IPS-NIHi7 (cell line): ENCODE data around the gene SRL.

Experiments used
- DNase-seq: peaks from one replicate; pipeline ENCODE4 v3.0.0; 2012; ENCODE audit warnings: mixed read lengths; ENCODE audit errors: extremely low spot score

The SRL gene

DNA sequence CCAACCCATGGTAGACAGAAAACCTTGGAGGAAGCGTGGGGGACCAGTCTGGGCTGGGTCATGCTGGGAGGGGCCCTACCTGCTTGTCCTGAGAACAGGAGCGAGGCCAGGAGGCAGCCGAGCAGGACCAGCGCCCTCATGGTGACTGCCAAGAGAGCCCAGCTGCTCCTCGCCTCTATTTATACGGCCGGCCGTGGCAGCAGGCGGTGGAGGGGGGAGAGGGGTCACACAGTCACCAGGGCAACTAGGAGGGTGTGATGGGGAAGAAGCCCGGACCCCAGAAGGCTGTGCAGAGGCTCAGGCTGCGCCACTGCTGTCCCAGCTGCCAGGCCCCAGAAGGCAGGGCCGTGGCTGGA, at the start of gene SRL:
Gene SRL, minus strand, starts transcription at position 153 of the 356 bp plus-strand sequence. Its CDS starts 13 bp downstream, at position 140.
- no peak for DNase-seq

DNA sequence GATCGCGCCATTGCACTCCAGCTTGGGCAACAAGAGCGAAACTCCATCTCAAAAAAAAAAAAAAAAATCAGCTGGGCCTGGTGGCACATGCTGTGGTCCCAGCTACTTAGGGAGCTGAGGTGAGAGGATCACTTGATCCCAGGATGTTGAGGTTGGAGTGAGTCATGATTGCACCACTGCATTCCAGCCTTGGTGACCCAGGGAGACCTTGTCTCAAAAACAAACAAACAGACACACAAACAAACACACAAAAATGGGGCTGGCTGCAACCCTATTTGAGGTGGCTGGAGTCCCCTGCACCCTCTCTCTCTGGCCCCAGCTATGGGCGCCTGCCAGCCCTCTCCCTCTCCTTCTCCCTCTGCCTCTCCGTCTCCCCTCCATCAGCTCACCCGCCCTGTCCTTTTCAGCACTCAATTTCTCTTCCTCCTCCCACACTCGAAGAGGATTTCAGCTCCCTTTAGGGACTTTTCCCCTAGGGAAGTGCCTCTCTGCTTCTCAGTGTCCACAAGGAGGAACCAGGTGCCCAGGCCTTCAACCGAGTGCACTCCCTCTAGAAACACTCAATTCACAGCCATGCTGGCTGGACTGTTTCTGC, 48.5 kb upstream of the SRL start:
- DNase-seq: no peak

DNA sequence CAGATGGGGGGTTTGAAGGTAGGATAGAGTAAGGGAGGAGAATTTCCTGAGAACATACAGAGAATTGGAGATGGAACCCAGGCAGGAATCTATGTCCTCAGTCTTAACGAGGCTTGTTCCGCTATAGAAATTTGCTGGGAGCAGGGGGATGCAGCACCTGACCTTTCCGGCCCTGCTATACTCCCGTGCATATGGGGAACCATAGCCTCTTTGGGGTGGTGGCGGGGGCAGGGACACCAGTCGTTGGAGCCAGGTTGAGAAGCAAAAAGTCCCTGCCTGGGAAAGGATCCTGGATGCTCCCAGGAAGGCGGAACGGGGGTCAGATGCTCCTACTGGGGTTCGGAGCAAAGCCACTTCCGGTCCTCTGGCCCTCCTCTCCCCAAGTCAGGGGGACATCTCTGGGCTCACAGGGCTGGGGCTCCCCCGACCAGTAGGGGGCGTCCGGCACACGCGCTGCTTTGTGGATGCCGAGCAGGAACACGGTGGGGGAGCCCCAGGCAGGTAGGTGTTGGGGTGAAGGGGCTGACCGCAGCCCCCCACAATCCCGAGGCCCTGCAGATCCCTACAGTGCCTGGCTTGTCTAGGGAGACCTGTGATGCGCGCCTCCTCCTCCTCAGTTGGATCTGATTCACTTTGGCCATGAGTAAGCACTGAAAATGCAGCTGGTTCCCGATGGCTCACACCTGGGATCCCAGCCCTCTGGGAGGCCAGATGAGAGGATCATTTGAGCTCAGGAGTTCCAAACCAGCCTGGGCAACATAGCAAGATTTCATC, 46.5 kb upstream of the SRL start:
- DNase-seq: peak; percentile 85

- DNase-seq: no peak
These were observed 43.3 kb upstream of the SRL start for GRCh38 chr16:4285167-4285566.

DNA sequence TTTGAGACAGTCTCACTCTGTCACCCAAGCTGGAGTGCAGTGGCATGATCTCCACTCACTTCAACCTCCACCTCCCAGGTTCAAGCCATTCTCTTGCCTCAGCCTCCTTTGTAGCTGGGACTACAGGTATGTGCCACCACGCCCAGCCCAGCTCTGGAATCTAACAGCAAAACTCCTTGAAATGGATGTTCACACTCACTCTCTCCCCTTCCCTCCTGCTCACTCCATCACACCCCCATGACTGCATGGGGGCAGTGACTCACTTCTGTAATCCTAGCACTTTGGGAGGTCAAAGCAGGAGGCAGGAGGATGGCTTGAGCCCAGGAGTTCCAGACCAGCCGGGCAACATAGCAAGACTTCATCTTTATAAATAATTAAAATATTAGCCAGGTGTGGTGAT, 42.1 kb upstream of the SRL start:
- DNase-seq: no peak

DNA sequence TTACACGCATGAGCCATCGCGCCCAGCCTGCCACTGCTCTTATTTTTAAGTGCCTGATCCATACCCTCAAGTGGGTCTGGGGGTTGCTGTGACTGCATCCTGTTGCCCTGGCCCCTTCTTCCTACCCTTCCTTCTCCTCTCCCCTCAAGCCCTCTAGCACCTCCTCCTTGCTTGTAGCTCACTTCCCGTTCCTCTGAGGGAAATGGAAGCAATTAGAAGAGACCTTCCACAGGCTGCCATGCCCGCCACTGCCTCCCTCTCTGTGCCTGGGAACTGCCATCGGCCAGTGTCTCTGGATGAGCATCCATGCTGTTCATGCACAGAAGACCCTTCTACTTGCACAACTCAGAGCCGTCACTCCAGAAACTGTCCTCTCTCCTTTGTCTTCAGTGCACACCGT, 41.6 kb upstream of the SRL start:
- no peak for DNase-seq

DNA sequence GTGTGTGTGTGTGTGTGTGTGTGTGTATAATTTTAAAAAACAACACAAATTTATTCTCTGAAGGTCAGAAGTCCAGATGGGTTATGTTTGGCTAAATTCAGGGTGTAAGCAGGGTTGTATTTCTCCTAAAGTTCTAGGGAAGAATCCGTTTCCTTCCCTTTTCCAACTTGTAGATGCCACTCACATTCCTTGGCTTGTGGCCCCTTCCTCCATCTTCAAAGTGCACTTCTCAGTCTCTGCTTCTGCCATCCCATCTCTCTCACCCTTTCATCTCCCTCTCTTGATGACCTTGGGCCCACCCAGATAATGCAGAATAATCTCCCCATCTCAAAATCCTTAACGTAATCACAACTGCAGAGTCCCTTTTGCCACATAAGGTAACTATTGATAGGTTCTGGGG, 38.7 kb upstream of the SRL start:
- DNase-seq: no peak

GRCh38 chr16:4277987-4278513, 36.2 kb upstream of the SRL start:
- no peak for DNase-seq

DNA sequence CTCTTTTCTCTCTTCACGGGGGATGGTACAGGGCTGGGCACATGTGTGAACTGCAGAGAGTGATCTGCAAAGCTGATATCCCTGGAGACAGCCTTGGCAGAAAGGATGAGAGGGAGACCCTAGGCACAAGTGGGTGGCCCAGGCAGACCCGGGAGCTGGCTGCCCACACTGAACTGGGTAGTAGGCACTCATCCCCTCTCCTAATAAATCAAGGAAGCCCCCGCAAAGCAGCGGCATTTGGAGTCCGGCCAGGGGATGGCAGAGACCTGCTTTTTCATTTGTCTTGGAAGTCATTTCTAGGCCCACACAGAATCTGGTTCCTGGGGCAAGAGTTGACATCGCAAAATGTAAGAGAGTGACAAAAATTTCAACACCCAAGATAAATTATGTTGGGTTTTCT, 34.0 kb upstream of the SRL start:
- DNase-seq: no peak

DNA sequence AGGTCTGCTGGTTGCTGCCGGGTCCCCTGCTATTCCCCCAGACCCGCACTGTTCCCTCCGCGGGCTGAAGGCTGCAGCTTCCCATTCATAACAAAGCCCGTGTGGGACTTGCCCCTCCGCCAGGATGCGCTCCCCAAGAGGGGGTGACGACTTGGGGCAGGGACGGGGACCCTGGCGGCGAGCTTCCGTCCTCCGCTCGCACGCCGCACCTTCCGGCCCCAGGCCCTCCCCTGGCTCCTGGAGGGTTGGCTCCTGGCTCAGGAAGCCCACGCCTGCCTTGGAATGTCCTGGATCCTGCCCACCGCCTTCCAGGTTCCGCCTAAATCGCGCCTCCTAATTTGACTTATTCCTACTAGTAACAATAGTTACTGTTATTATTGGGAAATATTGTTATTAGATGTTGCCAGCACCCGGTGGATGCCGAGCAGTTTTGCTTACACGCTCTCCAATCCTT, 32.0 kb upstream of the SRL start:
- DNase-seq: peak; percentile 71

GRCh38 chr16:4272114-4272956, 30.5 kb upstream of the SRL start:
- DNase-seq: peak; percentile 53

- DNase-seq: peak; percentile 78
These were observed 29.6 kb upstream of the SRL start for GRCh38 chr16:4271176-4272113.

GRCh38 chr16:4270595-4270994, 28.7 kb upstream of the SRL start:
- DNase-seq: no peak

- DNase-seq: no peak
These were observed 28.2 kb upstream of the SRL start for GRCh38 chr16:4270091-4270490.

DNA sequence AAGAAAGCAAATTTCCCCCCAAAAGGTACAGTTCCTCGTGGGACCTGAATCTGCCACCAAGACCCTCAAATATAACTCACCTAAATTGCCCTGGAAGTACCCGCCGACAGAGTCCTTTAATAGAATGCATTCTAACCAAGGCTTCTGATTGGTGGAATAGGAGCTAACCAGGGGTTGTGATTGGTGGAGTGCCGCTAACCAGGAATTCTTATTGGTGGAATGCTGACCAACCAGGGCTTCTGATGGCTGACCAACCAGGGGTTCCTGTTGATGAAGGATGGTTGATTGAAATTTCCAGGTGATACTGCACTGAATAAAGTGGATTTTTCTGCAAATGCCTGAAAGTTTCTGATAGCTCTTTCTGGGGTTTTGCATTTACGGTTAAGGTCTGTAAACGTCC, 24.5 kb upstream of the SRL start:
- peak; percentile 52 for DNase-seq

GRCh38 chr16:4265676-4266075, 23.8 kb upstream of the SRL start:
- no peak for DNase-seq

DNA sequence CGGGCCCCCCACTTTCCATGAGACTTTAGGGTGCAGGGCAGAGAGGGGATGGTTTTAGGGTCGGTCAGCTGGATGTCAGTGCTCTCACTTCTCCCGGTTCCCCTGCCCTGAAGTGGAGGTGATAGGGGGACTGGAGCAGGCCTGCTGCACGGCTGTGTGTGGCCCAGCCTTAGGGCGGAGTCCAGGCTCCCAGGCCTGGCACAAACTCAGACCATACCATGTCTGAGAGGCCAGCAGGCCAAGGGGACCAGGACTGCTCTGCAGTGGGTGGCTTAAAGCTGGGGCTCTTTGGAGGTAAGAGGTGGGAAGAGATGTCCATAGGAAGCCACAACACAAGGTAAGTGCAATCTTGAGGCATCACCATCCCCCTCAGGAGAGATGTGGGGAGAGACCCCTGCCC, 22.7 kb upstream of the SRL start:
- no peak for DNase-seq

DNA sequence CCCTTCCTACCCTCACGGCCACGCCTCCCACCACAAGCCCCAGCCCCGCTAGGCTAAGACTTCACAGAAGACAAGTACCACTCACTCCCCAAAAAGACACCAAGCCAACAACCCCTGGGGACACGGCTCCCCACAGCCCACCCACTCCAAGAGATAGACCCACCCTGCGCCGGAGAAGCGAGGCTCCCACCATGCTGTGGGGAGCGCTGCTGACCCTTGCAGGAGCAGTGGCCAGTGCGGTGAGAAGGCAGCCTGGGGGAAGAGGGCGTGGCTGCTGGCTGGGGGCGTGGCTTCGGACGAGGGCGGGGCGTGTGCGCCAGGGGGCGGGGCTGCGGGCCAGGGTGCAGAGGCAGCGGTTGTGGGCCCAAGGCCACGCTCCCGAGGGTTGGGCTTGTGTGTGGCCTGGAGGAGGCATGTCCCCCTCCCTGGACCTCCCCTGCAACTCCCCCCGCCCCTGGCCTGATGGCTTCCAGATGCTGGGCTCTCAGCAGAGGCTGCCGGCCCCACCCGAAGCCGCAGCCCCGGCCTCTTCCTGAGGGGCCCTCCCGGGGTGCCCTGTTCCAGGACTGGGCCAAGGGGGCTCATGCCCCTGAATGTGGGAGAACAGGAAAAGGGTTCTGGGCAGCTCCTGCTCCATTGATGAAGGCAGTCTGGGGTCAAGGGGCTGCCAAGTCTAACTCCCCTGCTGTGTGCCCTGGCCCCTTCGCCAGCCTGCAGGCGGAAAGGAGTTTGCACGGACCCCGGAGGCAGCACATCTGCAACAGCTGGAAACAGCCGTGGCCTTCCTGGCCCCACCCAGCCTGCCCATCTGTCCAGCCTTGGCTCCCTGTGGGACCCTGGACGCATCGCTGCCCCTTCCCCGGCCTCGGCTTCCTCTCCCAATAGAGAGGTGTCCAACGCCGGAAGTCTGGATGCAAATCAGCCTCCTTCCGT, 21.9 kb upstream of the SRL start:
- peak; percentile 92 for DNase-seq

GRCh38 chr16:4262303-4262835, 20.5 kb upstream of the SRL start:
- no peak for DNase-seq
